ENCODE results near the gene ARID1B. TPM values are rescaled to one million over a fixed set of nuclear protein-coding genes. Genes with fewer than 3 reads are reported as not detected.

Gene ARID1B
- polyA plus RNA-seq, 1 experiment, result 17.0 TPM

GRCh38 chr6:156826290-156826955 is 49.2 kb downstream of the ARID1B start:
- DNase-seq (ENCODE audit: low read depth), result no peak
- TF ChIP-seq, protein P1, sequence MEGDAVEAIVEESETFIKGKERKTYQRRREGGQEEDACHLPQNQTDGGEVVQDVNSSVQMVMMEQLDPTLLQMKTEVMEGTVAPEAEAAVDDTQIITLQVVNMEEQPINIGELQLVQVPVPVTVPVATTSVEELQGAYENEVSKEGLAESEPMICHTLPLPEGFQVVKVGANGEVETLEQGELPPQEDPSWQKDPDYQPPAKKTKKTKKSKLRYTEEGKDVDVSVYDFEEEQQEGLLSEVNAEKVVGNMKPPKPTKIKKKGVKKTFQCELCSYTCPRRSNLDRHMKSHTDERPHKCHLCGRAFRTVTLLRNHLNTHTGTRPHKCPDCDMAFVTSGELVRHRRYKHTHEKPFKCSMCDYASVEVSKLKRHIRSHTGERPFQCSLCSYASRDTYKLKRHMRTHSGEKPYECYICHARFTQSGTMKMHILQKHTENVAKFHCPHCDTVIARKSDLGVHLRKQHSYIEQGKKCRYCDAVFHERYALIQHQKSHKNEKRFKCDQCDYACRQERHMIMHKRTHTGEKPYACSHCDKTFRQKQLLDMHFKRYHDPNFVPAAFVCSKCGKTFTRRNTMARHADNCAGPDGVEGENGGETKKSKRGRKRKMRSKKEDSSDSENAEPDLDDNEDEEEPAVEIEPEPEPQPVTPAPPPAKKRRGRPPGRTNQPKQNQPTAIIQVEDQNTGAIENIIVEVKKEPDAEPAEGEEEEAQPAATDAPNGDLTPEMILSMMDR (IDR thresholded peaks at IDR 0.05; ENCODE audit: insufficient read depth, low read depth, low read length), result no peak
- no peaks in the 10 kb centered on the region for H3K27me3 ChIP-seq (ENCODE audit: control insufficient read depth, insufficient read depth, low read length)
- POLR2A ChIA-PET, result no interaction called here
- H3K36me3 ChIP-seq (ENCODE audit: control insufficient read depth, insufficient read depth, low read length), result 0 out of 2 replicates have a peak, but pooled peaks cover 1% of the 10 kb centered on the region
- CTCF ChIA-PET, result no interaction called here
- H3K4me3 ChIP-seq (ENCODE audit: low read depth, low read length), result no peak overlapping the region

GRCh38 chr6:156827382-156827781 is 50.2 kb downstream of the ARID1B start:
- ChIA-PET CTCF (interaction anchor here (1.0 kb wide), 2 partner anchors 27 to 1333 kb away, joined by 4 read pairs; no protein-coding TSS in a partner anchor), POLR2A (no interaction called here)
- H3K27me3 ChIP-seq (ENCODE audit: control insufficient read depth, insufficient read depth, low read length), result no peaks in the 10 kb centered on the region
- H3K4me3 ChIP-seq (ENCODE audit: low read depth, low read length), result no peak overlapping the region
- H3K36me3 ChIP-seq (ENCODE audit: control insufficient read depth, insufficient read depth, low read length), result 0 out of 2 replicates have a peak, but pooled peaks cover 1% of the 10 kb centered on the region
- TF ChIP-seq, protein P1 (IDR thresholded peaks at IDR 0.05; ENCODE audit: insufficient read depth, low read depth, low read length), result no peak
- DNase-seq (ENCODE audit: low read depth), result no peak

- Histone ChIP-seq H3K4me3 (ENCODE audit: low read depth, low read length) (no peak overlapping the region), H3K27me3 (ENCODE audit: control insufficient read depth, insufficient read depth, low read length) (no peaks in the 10 kb centered on the region), H3K36me3 (ENCODE audit: control insufficient read depth, insufficient read depth, low read length) (0 out of 2 replicates have a peak, but pooled peaks cover 1% of the 10 kb centered on the region)
- TF ChIP-seq, protein P1 (IDR thresholded peaks at IDR 0.05; ENCODE audit: insufficient read depth, low read depth, low read length), result no peak
- POLR2A ChIA-PET, result no interaction called here
- peak; percentile 63 for DNase-seq (ENCODE audit: low read depth)
- CTCF ChIA-PET, result interaction anchor here (1.0 kb wide), 2 partner anchors 28 to 1333 kb away, joined by 4 read pairs; no protein-coding TSS in a partner anchor
Observed at GRCh38 chr6:156828280-156828703, 51.1 kb downstream of the ARID1B start.

GRCh38 chr6:156830126-156830525 is 52.9 kb downstream of the ARID1B start:
- POLR2A ChIA-PET, result no interaction called here

DNA sequence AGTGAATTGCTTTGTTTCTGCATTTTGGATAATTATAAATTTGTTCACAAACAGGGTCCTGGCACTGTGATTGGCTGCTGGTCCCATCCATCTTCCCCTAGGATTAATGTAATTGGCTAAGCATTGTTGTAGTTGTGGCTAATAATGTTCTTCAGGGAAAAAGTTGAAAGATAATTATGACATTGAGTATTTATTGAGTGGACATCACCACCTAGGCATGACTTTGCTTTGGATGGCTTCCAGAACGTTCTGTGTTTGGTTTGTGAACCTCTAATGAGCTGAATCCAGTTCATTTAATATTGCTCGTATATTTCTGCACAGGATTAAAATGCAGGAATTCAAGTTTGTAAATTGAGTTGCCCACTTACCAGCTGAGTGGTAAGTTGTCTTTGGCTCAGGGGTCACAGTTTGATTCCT is 55.1 kb downstream of the ARID1B start:
- ChIA-PET CTCF (no interaction called here), POLR2A (no interaction called here)
- no peak overlapping the region for H3K4me3 ChIP-seq (ENCODE audit: low read depth, low read length)
- DNase-seq (ENCODE audit: low read depth), result no peak
- peaks cover 1% of the 10 kb centered on the region; the same call in 1 of the 2 replicates for H3K36me3 ChIP-seq (ENCODE audit: control insufficient read depth, insufficient read depth, low read length)
- H3K27me3 ChIP-seq (ENCODE audit: control insufficient read depth, insufficient read depth, low read length), result no peaks in the 10 kb centered on the region
- TF ChIP-seq, protein P1 (IDR thresholded peaks at IDR 0.05; ENCODE audit: insufficient read depth, low read depth, low read length), result no peak

More at GRCh38 chr6:156830126-156830525, 52.9 kb downstream of the ARID1B start:
- H3K36me3 ChIP-seq (ENCODE audit: control insufficient read depth, insufficient read depth, low read length), result 0 out of 2 replicates have a peak, but pooled peaks cover 1% of the 10 kb centered on the region
- DNase-seq (ENCODE audit: low read depth), result no peak
- CTCF ChIA-PET, result no interaction called here
- H3K27me3 ChIP-seq (ENCODE audit: control insufficient read depth, insufficient read depth, low read length), result no peaks in the 10 kb centered on the region
- no peak overlapping the region for H3K4me3 ChIP-seq (ENCODE audit: low read depth, low read length)
- TF ChIP-seq, protein P1 (IDR thresholded peaks at IDR 0.05; ENCODE audit: insufficient read depth, low read depth, low read length), result no peak

Data from BJ (cell line).